Astrocyte of the cerebellum (primary cell): Measurements from ENCODE around the gene CNNM2.

Experiments
- DNase-seq: peaks from one replicate; pipeline ENCODE4 v3.0.0-alpha.2; 2011; ENCODE audit warnings: low read depth
- H3K4me3 ChIP-seq: 2 replicates; pipeline ENCODE4 v1.5.1; 2011; ENCODE audit warnings: mild to moderate bottlenecking, low read depth, low read length, moderate library complexity
- CTCF ChIP-seq: IDR thresholded peaks from 2 replicates; pipeline ENCODE4 v1.5.1; 2012; ENCODE audit warnings: low read length, low read depth, moderate library complexity, mild to moderate bottlenecking; ENCODE audit errors: missing control alignments
- in situ Hi-C: cut with HindIII; loops from 2 replicates; pipeline ENCODE4 v1.10.0; 2017; ENCODE audit warnings: low sequenced_read_pairs

CNNM2 gene

GRCh38 chr10:102948176-102948575, 30.1 kb downstream of the CNNM2 start:
- in situ Hi-C loops = no loop called here
- no peak for TF ChIP-seq CTCF
- no peak for DNase-seq
- no peak overlapping the region for H3K4me3 ChIP-seq

GRCh38 chr10:102948786-102949185, 30.7 kb downstream of the CNNM2 start:
- in situ Hi-C loops = no loop called here
- no peak for TF ChIP-seq CTCF
- no peak overlapping the region for H3K4me3 ChIP-seq
- DNase-seq = no peak

GRCh38 chr10:102949916-102950315, 31.8 kb downstream of the CNNM2 start:
- TF ChIP-seq CTCF = no peak
- in situ Hi-C loops = no loop called here
- H3K4me3 ChIP-seq = no peak overlapping the region
- DNase-seq = no peak

GRCh38 chr10:102951316-102951715, 33.2 kb downstream of the CNNM2 start:
- no peak for DNase-seq
- no peak for TF ChIP-seq CTCF
- H3K4me3 ChIP-seq = no peak overlapping the region
- in situ Hi-C loops = no loop called here

GRCh38 chr10:102959360-102959759, 41.3 kb downstream of the CNNM2 start:
- DNase-seq = no peak
- no peak overlapping the region for H3K4me3 ChIP-seq
- in situ Hi-C loops = no loop called here
- no peak for TF ChIP-seq CTCF

- no peak for DNase-seq
- H3K4me3 ChIP-seq = no peak overlapping the region
- in situ Hi-C loops = no loop called here
- TF ChIP-seq CTCF = no peak
These were observed 42.1 kb downstream of the CNNM2 start for GRCh38 chr10:102960157-102960556.

GRCh38 chr10:102962267-102962666, 44.2 kb downstream of the CNNM2 start:
- in situ Hi-C loops = no loop called here
- no peak for DNase-seq
- H3K4me3 ChIP-seq = no peak overlapping the region
- no peak for TF ChIP-seq CTCF
